Testis (tissue), 2 donors: ENCODE measurements around the gene SH3BGRL2.

Source experiments
- CTCF ChIP-seq, 3 experiments: fragments of 450-650 bp in 2 of 3; fragments of 200-600 bp in 1 of 3; sonication (generic) in 1 of 3; IDR thresholded peaks; one replicate each; pipeline ENCODE4 v1.5.1; 2016 to 2019; ENCODE audit warnings: antibody characterized with exemption in 3 of 3, mild to moderate bottlenecking in 2 of 3, moderate library complexity in 1 of 3
- POLR2A ChIP-seq: fragments of 450-650 bp; IDR thresholded peaks from one replicate; pipeline ENCODE4 v1.6.1; 2017; ENCODE audit warnings: antibody characterized with exemption, mild to moderate bottlenecking, moderate library complexity

GRCh38 chr6:79631693-79632172 lies 604 bp downstream of the SH3BGRL2 start:
- TF ChIP-seq CTCF (IDR thresholded peaks at IDR 0.05) (no peak), POLR2A (no peak)
